ENCODE measurements around the gene TRIM66.

- TF ChIP-seq CTCF (IDR thresholded peaks at IDR 0.05) (no peak), POLR2A (IDR thresholded peaks at IDR 0.05) (no peak)
Observed at GRCh38 chr11:8691601-8692000, 9.1 kb upstream of the TRIM66 start.
